LNCAP (cell line): ENCODE data around the gene ADARB2.

Experiments
- TF ChIP-seq, protein P1 (sequence below): fragments of 450-650 bp; IDR thresholded peaks from 2 replicates; pipeline ENCODE4 v1.5.1; 2017; ENCODE audit warnings: mild to moderate bottlenecking

ADARB2 gene

DNA sequence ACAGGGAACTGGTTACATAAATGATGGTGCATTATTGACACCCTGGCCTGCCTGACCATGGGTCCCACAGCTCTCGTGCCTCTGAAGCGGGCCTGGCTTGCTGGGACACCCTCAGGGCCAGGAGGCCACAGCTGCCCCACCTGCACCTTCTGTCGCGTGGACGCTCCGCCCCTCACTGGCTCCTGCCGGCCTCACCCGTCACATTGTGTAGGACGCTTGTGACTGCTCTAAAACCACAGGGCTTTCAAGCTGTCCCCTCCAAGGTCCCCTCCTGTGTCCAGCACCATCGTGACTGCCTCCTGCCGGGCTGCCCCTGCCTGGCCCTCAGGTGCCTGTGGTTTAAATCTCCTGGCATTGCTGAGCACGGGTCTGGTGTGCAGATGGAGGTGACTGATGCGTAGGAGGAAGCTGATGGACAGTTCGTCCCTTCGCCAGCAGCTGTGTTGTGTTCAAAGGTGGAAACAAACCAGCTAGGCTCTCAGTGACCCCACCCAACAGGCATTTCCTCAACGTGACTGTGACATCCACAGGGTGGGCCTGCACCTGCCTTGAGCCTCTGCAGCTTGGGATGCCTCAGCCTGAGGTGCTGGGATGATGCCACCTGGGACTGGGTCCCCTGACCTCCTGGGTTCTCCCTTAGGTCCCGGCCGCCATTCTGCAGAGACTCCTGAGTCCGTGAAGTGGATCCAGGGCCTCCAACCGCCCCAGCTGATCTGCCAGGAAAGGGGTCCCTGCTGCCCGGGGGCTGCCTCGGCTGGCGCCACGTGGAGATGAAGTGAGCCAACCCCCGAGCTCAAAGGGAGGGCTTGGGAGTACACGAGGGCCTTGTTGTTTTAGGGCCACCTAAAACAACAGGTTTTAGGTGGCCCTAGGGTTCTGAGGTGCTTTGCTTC, 532.6 kb downstream of the ADARB2 start:
- TF ChIP-seq, protein P1, sequence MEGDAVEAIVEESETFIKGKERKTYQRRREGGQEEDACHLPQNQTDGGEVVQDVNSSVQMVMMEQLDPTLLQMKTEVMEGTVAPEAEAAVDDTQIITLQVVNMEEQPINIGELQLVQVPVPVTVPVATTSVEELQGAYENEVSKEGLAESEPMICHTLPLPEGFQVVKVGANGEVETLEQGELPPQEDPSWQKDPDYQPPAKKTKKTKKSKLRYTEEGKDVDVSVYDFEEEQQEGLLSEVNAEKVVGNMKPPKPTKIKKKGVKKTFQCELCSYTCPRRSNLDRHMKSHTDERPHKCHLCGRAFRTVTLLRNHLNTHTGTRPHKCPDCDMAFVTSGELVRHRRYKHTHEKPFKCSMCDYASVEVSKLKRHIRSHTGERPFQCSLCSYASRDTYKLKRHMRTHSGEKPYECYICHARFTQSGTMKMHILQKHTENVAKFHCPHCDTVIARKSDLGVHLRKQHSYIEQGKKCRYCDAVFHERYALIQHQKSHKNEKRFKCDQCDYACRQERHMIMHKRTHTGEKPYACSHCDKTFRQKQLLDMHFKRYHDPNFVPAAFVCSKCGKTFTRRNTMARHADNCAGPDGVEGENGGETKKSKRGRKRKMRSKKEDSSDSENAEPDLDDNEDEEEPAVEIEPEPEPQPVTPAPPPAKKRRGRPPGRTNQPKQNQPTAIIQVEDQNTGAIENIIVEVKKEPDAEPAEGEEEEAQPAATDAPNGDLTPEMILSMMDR, result no peak

DNA sequence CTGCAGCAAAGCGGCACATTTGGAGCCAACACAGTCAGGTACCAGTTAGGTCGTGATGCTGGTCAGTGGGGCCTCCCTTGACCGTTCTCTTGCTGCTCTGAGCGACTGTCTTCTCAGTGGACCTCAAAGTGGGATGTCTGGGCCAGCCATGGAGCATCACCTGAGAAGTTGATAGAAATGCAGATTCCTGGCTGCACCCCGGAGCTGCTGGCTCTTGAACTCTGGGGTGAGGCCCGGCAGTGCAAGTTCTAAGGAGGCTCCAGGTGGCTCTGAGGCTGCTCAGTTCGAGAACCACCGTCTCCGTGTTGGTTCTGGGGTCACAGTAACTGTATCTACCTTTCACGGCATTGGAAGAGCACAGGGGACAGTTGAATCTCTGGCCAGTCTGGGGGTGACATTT, 533.6 kb downstream of the ADARB2 start:
- TF ChIP-seq, protein P1, result no peak

DNA sequence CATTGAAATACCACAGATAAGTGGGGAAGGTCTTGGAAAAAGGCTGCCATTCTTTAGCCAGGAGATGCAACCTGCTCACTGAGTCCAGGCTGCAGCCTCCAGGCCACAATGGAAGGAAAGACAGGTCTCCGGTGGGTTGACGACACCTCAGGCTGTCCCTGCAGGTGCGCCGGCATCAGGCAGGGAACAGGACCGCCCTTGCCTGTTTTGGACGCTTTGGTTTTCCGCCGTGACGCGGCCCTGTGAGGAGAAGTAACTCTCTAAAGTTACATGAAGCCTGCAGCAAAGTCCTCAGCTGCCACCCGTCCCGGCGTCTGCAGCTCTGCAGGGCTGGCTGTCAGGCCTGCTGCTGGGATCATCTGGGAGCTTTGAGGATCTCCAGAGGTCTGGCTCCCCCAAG, 534.1 kb downstream of the ADARB2 start:
- TF ChIP-seq, protein P1, result no peak

DNA sequence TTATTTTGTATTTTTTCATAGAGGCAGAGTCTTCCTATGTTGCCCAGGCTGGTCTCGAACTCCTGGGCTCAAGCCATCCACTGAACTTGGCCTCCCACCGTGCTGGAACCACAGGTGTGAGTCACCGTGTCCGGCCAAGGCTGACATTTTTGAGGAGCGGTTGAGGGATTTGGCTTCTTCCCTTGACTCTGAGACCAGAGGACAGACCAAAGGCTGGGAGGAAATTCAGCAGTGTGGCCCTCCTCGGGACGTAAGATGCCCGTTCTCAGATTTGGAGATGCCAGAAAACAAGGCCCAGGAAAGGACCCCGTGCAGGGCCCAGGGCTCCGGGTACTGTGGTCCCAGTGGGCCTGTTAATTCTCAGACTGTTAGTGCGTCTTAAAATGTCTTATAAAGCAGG, 535.0 kb downstream of the ADARB2 start:
- TF ChIP-seq, protein P1, result no peak

DNA sequence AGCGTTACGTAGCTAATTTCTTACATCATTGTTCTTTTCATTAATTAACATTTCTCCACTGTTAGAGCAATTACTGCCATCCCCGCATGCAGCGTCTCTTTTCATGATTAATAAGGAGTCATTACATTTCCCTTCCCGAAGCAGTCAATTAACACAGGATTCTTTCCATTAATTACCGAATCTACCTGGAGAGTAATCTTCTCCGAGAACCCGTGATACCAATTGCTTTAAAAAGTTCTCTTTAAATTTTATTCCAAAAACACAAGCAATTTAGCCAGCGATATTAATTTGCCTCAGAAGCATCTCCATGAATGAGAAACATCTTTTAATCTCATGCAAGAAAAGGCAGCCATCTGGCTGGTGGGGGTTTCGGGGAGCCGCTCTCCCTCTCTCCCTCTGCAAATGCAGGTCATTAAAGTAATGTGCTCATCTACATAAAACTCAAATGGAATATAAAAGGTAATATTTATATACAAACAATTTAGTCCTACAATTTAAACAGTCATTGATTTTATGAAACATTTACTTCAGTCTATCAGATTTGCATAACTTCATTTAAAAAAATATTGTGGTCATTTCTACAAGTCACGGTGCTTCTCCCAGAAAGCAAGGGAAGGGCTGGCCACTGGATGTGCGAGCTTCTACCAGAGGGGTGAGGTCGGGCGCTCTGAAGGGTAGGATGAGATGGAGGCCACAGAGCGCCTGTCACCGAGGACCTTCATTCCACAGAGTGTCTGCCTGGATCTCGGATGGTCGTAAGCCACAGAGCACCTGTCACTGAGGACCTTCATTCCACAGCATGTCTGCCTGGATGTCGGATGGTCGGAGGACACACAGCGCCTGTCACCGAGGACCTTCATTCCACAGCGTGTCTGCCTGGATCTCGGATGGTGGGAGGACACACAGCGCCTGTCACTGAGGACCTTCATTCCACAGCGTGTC, 536.2 kb downstream of the ADARB2 start:
- TF ChIP-seq, protein P1, result no peak

DNA sequence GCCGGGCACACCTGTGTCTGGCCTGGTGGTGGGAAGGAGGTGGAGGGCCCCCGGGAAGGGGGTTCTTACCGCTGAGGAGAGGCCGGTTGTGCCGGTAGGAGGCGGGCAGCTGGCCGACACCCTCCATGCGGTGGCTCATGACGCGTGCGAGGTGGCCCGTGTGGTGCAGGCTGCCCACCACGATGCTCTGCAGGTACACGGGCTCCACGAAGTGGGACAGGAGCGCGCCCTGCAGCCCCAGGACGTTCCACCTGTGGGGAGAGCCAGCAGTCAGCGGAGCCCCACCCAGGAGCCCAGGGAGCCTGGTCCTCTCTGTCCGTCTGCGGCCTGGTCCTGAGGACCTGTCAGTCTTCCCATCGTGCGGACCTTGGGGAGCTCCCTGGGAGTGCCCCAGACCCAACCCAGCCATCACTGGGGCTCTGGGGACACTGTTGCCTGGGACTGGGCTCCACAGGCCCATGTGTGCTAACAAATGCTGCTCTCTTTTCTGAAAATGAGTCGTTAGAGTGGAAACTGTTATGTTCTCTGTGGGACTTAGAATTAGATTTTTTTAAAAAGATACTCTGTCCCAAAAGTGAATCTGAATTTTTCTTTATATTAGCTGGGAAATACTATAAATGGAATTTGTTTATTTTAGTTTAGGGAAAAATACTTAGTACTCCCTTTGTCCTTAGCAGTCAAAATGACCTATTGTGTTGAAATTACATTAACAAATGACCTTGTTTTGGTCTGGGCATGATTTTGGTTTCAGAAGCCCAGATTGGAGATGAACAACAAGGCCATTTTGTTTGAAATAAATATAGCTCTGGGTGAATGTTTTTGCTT, 537.2 kb downstream of the ADARB2 start:
- TF ChIP-seq, protein P1, result no peak

DNA sequence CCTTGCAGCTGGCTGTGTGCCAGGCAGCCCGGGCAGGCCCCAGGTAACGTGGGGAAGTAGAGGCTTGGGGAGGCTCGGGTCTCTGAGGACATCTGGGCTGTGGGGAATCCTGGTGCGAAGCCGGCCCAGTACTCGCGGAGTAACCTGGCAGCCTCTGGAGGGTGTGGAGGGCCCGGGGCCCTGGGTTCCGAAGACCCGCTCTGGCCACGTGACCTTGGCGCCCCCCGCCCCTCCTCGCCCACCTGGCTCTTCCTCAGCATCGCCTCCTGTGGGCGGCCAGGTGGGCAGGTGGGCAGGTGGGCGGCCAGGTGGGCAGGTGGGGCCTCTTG, 538.0 kb downstream of the ADARB2 start:
- TF ChIP-seq, protein P1, result no peak
